Amniotic stem cell (primary cell): ENCODE measurements around the gene PAEP.

ENCODE experiments used
- DNase-seq: peaks from one replicate; lab custom pipeline; 2025; lab: John Stamatoyannopoulos, UW

Gene PAEP

DNA sequence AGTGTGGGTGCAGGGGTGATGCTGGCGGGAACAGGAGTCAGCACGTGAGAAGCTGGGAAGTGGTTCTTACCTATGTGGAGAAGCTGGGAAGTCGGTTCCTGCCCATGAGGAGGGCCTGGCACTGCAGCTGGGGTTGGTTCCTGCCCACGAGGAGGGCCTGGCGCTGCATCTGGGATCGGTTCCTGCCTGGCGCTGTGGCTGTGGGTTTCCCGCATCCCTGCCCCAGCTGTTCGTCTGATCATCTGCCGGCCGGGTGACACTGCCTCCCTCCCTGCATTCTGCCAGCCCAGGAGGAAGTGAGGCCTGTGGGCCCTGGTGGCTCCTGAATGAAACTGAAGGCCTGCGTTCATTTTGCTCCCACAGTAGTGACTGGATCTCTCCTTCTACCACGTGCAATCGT is 10.5 kb upstream of the PAEP start:
- no peak for DNase-seq

DNA sequence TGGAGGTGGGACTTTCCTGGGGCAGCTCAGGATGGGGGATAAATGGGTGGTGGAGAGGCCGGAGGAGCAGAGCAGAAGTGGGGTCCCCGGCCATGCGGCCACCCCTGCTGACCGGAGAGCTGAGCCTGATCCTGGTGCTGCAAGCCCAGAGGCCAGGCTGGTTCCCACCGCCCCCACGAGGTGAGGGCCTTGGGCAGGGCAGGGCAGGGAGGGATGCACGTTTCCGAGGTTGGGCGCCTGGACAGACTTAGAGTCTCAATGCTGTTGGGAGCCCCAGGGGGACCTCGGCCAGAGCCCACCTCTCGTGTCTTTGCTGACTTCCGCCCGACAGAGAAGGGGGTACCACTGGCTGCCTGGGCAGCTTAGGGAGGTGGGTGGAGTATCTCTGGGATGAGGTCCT is 10.1 kb upstream of the PAEP start:
- no peak for DNase-seq

DNA sequence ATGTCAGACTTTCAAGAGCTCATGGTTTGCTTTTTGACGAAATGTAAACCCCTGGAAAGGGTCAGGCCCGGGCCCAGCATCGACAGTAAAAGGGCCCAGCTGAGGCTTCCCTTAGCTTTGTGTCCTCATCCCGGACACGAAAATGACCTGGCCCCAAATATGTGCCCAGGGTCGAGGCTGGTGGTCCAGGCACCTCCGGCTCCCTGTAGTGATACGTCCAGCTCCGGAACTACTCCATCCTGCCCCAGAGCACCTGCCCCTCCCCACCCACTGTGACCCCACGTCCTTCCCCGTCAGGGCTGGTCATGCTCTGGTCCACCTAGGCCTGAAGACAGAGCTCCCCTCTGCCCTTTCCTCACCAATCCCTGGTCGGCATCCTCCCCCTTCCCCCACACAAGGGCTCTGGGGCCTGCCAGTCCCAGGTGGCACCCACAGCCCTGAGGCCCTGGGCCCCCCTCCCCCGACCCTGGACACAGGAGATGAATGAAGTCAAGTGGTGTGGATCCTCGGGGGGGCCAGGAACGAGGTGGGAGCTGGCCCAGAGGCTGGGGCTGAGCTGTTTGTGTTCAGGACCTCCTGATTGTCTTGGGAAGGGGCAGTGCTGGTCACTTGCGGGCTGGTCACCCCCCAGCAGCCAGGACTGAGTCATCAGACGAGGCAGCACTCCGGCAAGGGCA is 9.4 kb upstream of the PAEP start:
- no peak for DNase-seq

DNA sequence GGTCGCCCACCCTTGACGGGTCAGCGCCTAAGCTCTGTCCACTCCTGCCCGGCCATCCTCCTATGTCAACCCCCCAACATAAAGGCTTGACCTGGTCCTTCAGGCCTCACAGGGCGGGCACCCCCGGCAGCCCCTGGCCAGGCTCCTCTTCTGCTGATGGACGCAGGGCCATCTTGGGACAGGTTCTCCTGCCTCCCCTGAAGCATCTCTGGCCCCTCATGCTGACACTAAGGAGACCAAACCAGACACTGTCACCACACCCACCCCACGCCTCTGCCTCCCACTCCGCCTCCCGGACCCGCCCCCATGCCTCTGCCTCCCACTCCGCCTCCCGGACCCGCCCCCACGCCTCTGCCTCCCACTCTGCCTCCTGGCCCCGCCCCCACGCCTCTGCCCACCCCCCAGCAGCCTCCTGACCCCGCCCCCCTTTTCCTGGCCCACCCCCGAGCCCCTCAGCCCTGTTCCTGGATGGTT is 8.8 kb upstream of the PAEP start:
- no peak for DNase-seq

DNA sequence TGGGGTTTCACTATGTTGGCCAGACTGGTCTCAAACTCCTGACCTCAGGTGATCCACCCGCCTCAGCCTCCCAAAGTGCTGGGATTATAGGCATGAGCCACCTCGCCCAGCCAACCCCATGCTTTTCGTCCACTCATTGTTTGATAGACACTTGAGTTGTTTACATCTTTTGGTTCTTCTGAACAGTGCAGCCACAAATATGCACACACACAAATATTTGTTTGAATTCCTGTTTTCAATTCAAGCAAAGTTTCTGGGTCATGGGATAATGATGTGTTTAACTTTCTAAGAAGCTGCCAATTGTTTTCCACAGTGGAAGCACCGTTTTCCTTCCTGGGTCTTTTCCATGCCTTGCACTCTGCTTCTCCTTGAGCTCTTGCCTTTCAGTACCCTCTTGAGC is 6.8 kb upstream of the PAEP start:
- no peak for DNase-seq

DNA sequence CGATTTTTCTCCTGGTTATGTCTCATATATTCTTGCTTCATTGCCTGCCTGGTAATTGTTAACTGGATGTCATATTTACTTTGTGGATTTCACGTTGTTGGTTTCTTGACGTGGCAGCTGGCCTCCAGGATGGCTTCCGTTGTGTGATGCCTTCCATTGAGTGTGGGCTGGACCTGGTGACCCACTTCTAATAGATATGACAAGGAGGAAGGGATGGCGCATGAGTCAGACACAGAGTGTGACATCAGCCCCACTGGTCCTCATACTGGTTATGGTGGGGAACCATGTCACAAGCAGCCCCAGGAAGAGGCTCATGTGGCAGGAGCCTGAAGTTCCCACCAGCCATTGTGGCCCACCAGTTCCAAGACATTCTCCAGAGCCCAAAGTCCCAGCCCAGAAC is 6.4 kb upstream of the PAEP start:
- no peak for DNase-seq

DNA sequence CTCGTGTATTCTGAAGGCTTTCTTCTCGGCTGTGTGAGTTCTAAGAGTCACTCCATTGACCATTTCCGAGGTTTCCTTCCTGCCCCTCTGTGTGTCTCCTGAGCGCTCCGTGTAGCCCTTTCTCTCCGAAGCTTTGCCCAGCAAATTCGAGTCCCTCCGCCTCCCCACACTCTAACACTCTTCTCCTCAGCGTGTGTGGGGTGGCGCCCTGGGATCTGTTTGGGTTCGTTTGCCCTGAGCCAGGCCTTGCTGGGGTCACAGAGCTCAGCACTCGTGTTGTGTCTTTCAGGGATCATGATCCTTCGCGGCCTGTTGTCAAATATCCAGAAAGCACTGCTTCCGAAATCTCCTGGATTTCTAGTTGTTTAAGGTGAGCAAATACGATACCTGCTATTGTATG is 5.6 kb upstream of the PAEP start:
- no peak for DNase-seq

DNA sequence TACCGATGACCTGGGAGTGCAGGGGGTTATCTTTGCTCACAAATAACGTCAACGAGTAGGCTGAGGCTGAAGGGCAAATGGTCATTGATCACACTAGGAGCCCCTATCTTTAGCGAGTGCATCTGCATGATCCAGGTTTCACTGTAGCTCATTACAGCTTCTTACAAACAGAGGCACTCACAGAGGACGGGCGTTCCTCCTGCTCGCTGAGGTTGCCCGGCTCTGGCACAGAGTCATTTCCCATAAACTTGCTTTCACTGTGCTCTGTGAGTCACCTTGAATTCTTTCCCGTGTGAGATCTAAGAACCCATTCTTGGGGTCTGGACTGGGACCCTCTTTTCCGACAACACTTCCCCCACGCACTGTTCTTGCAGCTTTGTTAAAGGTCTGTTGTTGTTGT is 1.9 kb upstream of the PAEP start:
- DNase-seq, result no peak

DNA sequence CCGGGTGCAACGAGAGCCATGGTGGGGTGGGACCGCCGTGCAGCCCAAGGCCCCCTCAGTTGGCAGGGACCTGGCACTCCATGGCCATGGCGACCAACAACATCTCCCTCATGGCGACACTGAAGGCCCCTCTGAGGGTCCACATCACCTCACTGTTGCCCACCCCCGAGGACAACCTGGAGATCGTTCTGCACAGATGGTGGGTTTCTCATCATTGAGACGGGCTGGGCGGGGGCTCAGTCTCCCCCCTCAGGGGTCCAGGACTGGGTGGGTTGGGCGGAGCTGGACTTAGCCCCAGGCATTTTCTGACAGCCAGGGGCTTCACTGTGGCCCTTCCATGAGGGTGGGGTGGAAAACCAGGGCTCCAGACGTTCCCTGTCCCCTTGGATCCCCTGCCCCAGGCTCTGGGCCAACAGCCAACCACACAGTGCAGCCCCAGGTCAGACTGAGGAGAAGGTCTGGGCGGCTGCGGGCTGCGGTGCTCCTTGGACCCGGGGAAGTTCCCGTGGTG is 734 bp downstream of the PAEP start:
- DNase-seq, result no peak

DNA sequence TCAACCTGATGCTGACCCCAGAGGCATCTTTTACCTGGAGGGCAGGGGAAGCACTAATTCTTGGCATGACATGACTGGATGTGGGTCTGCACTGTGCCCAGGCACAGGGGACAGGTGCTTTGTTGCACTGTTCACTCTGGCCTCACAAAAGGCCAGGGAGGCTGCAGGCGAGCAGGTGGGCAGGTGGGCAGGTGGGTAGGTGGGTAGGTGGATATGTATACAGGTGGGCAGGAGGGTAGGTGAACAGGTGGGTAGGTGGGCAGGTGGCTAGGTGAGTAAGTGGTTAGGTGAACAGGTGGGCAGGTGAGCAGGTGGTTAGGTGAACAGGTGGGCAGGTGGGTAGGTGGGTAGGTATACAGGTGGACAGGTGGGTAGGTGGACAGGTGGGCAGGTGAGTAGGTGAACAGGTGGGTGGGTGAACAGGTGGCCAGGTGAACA is 1.5 kb downstream of the PAEP start:
- DNase-seq, result no peak

DNA sequence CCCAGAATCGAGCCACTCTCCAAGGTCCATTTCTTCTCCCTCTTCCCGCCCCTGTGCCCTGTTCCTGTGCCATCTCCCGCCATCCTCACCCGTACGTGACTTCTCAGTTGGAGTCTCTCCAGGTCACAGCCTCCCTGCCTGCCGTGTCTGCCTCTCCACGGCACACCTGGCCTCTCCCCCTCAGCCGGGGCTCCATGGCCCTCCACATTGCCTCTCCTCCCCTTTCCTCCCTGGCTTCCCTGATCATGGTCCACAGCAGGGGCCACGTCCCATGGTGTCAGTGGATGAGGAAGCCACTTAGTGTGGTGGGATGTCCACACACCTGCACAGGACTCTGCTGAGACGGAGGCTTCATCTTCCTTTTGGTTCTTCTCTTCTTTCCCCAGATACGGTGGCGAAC is 2.3 kb downstream of the PAEP start:
- no peak for DNase-seq

DNA sequence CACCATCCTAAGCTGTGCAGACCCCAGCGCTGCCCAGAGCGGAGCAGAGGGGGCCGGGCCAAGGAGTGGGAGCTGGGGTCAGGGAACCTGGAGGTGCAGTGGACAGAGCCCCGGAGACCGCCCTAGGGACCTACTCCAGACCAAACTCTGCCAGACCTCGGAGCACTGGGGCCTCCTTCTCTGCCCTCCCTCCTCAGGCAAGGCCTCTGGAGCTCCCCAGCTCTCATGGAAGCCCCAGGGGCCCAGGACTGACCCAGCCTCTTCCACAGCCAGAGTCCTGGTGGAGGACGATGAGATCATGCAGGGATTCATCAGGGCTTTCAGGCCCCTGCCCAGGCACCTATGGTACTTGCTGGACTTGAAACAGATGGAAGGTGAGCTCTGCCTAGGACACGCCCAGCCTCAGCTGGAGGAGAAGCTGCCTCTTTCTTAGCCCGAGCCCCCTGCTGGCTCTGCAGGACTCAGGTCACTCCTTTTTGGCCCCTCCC is 3.6 kb downstream of the PAEP start:
- DNase-seq, result no peak

DNA sequence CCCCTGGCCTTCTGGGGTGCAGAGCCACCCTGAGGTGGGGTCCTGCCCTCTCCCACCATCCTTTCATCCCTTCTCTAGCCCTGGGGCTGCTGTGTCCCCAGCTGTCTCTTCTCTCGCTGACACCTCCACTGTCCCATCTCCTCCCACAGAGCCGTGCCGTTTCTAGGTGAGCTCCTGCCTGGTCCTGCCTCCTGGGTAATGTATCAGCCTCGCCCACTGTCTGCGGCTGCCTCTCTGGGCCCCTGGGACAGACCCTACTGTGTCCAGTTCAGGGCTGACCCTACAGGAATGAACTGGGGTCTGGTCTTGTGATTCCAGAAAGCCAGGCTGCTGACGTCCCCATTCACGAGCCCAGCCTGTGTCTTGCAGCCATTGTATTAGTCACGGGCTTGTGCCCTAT is 4.1 kb downstream of the PAEP start:
- no peak for DNase-seq

DNA sequence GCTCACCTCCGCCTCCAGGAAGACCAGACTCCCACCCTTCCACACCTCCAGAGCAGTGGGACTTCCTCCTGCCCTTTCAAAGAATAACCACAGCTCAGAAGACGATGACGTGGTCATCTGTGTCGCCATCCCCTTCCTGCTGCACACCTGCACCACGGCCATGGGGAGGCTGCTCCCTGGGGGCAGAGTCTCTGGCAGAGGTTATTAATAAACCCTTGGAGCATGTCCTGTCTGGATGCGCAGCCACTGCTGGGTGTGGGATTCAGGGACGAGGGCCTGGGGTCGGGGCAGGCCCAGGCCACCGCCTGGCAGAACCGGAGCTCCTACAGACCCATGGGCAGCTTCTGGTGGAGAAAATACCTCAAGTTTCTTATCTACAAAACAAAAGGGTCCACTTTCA is 5.0 kb downstream of the PAEP start:
- DNase-seq, result no peak

DNA sequence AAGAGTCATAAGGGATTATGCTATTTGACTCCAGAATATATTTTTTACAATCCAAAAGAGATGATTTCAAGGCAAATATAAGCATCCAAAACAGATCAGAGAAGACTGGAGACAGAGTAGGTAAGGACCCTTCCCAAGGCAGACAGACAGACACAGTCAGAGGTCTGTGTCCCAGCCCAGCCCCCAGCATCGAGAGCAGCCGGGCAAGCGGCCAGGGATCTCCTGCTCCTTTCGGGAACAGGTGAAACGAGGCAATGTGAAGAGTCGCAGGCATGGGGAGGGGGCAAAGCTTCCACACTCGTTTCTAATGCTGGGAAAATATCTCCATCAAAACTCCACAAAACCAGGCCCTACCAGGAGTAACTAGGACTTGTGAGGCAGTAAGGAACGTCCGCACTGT is 5.8 kb downstream of the PAEP start:
- DNase-seq, result no peak

DNA sequence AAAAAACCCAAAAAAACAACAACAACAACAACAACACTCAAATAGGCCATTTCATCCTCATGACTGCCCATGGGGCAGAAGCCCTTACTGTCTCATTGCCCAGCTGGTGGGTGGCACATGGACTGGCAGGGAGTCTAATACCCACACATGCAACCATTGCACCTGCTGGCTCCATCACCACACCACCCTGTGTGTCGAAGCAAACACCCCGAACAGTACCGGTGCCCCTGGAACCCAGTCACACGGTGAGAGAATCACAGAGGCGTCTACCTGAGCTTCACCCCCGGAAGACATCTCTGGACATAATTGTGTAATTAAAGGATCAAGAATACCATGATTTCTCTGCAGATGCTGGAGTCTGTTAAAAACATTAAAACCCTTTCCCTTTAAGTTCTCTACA is 6.5 kb downstream of the PAEP start:
- DNase-seq, result no peak

DNA sequence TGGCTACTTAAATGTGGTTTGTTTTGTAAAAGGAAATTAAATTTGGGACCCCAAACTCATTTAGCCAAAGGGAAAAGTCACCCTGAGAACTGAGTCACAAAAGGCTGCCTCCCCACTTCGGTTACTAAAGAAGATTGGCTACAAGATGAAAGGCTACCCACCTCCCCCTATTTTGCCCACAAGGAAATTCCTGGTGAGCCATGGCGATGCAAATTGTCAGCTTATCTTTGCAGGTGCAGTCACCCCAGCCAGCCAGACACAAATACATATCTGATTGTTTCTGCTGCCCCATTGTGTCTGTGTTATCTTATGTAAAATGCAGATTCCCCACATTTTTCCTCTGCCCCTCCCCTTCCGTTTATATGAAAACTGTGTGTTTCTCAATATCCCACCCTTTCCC is 8.9 kb downstream of the PAEP start:
- no peak for DNase-seq

DNA sequence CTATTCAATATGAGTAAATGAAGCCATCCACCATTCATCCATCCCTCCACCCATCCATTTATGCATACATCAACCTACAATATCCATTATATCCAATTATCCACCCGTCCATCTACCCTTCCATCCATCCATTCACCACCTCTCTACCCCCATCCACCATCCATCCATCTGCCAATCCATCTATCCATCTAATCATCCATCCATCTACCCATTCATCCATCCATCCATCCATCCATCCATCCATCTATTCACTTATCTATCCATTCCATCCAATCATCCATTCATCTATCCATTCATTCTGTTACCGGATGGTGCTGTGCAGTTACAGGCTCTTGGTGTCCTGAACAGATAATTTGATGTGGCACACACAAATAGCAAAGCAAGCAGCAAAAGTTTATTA is 10.7 kb downstream of the PAEP start:
- DNase-seq, result no peak

DNA sequence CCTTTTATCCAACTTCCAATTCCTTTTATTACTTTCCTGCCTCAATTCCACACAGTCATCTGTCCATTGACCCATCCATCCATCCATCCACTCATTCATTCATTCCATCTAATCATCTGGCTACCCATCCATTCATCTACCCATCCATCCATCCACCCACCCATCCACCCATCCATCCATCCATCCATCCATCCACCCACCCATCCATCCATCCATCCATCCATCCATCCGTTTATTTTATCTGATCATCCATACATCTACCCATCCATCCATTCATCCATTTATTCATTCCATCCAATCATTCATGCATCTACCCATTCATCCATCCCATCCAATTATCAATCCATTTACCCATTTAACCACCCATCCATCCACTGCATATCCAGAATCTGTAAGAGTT is 11.6 kb downstream of the PAEP start:
- DNase-seq, result no peak

DNA sequence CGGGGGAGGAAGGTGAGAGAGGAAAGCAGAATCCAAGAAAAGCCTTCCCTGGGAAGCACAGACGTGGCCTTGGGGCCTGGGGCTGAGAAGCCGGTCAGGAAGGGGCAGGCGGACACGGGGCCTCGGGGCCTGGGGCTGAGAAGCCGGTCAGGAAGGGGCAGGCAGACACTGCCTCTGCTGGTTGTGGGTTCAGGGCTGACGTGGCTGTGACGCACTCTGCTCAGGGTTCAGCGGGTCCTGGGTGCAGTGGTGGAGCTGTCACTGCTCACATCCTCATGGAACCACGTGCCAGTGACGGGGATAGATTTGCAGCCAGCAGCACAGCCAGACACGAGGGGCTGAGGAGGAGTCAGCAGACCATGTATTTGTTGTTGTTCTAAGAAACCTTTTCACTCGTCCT is 12.8 kb downstream of the PAEP start:
- DNase-seq, result no peak

DNA sequence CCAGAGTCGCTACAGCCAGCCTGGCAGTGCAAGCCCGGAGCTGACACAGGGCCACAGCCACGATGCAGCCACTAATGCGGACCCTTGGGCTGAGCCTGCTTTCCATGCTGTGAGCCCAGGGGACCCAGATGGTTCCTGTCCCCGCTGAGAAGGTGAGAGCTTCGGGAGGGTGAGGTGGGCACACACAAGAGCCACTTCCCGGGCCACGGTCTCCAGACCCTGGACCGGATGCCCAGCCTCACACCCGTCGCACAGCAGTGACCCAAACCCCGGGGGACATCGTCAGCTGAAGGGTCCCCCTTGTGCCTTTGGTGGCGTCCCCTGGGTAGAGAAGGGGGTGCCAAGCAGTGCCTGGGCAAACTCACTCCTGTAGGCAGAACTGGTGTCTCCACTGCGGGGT is 13.4 kb downstream of the PAEP start:
- DNase-seq, result no peak

DNA sequence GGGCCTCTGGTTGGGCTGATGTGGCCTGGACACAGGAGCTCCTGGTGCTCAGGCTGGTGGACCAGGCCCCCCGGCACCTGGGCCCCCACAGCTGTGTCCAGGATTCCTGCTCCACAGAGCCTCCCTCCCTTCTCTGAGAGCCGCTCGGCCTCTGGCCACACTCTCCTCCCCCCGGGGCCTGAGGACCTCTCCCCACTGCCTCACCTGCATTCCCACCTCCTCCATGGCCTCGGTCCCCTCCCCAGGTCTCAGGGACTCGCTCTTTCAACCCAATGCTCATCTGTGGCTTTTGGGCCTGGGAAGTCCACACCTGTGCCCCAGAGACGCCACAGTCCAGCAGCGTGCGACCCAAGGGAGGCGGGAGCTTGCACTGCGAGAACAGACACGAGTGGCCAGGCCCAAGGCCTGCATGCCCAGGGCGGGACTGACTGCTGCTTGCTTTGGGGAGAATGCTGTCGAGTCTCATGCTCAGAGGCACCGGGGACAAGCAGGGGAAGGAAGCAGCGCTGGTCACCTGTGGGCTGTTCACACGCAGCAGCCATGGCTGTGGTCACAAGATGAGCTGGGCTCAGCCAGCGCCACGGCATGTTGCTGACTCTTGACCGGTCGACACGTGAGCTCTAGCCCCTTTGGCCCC is 14.6 kb downstream of the PAEP start:
- no peak for DNase-seq

DNA sequence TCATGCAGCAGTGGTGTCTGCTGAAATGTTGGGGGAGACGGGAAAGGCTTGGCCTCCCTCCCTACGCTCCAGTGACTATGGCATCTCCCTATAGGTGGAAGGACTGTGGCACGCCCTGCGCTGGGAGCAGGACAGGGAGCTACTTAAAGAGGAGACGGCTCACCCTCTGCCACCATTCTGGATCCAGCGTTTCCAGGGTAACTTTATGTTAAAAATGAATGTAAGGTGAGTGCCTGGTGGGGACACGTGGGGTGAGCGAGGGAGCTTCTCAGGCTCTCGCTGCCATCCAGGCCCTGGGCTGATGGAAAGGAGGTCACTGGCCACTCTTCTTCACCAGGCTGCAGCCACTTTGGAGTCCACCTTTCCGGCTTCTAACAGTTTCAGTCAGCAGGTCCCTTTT is 15.7 kb downstream of the PAEP start:
- no peak for DNase-seq

DNA sequence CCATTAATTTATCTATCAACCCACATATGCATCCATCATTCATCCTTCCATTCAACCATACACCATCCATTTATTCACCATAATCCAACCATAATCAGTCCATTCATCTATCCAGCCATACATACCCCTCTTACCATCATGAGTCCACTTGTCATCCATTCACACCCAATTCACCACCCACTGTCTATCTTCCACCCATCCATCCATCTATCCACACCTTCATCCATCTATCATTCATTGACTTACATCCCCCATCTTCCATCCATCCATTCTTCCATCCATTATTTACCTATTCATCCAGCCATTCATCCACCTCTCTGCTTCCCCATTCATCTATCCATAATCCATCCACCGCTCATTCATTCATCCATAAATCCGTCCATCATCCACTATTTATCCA is 17.8 kb downstream of the PAEP start:
- no peak for DNase-seq
